ENCODE results near the gene DSCAML1.

DNA sequence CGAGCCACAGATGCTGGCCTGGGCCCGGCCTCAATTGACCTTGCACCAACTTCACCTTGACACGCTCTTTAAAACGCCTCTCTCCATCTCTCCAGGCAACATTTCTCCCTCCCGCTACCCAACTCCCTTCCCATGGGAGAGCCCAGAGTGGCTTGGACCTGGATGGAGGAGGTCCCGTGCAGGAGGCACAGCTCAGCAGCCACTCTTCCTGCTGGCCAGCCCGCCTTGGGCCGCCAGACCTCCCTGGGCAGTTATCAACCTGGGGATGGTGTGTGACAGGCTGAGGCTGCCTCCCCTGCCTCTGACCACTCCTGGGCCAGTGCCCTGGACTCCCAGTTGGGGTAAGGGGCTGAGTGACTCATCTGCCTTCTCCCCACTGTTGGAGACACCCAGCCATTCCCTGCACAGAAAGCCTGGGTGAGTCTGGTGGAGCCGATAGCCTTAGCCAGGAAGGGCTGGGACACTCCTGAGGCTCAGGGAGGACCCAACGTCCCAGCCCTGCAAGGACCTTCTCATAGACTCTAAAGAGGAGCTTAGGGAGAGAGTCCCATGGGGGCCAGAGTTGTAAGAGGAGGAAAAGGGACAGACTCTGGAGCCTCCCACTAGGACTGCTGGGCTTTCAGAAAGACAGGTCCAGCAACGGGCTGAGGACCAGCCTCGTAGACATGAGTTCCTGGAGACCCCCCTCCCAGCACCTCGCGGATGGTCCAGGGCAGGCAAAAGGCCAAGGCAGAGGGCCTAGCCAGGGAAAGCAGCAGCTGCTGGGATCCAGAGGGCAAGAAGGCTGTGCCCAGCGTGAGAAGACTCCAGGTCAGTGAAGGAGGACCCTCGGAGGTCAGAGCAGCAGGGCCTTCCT lies 337.7 kb downstream of the DSCAML1 start:
- TF ChIP-seq ESRRA (CRISPR knock-in tag; IDR thresholded peaks at IDR 0.05; ENCODE audit: borderline replicate concordance) (no peak), FOXJ3 (CRISPR knock-in tag; IDR thresholded peaks at IDR 0.05; ENCODE audit: borderline replicate concordance) (no peak)
- TF ChIP-seq, protein P1, sequence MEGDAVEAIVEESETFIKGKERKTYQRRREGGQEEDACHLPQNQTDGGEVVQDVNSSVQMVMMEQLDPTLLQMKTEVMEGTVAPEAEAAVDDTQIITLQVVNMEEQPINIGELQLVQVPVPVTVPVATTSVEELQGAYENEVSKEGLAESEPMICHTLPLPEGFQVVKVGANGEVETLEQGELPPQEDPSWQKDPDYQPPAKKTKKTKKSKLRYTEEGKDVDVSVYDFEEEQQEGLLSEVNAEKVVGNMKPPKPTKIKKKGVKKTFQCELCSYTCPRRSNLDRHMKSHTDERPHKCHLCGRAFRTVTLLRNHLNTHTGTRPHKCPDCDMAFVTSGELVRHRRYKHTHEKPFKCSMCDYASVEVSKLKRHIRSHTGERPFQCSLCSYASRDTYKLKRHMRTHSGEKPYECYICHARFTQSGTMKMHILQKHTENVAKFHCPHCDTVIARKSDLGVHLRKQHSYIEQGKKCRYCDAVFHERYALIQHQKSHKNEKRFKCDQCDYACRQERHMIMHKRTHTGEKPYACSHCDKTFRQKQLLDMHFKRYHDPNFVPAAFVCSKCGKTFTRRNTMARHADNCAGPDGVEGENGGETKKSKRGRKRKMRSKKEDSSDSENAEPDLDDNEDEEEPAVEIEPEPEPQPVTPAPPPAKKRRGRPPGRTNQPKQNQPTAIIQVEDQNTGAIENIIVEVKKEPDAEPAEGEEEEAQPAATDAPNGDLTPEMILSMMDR (IDR thresholded peaks at IDR 0.05) = no peak
- TF ChIP-seq, protein P2, sequence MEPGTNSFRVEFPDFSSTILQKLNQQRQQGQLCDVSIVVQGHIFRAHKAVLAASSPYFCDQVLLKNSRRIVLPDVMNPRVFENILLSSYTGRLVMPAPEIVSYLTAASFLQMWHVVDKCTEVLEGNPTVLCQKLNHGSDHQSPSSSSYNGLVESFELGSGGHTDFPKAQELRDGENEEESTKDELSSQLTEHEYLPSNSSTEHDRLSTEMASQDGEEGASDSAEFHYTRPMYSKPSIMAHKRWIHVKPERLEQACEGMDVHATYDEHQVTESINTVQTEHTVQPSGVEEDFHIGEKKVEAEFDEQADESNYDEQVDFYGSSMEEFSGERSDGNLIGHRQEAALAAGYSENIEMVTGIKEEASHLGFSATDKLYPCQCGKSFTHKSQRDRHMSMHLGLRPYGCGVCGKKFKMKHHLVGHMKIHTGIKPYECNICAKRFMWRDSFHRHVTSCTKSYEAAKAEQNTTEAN (CRISPR knock-in tag; IDR thresholded peaks at IDR 0.05) = no peak
- TF ChIP-seq, protein P3, sequence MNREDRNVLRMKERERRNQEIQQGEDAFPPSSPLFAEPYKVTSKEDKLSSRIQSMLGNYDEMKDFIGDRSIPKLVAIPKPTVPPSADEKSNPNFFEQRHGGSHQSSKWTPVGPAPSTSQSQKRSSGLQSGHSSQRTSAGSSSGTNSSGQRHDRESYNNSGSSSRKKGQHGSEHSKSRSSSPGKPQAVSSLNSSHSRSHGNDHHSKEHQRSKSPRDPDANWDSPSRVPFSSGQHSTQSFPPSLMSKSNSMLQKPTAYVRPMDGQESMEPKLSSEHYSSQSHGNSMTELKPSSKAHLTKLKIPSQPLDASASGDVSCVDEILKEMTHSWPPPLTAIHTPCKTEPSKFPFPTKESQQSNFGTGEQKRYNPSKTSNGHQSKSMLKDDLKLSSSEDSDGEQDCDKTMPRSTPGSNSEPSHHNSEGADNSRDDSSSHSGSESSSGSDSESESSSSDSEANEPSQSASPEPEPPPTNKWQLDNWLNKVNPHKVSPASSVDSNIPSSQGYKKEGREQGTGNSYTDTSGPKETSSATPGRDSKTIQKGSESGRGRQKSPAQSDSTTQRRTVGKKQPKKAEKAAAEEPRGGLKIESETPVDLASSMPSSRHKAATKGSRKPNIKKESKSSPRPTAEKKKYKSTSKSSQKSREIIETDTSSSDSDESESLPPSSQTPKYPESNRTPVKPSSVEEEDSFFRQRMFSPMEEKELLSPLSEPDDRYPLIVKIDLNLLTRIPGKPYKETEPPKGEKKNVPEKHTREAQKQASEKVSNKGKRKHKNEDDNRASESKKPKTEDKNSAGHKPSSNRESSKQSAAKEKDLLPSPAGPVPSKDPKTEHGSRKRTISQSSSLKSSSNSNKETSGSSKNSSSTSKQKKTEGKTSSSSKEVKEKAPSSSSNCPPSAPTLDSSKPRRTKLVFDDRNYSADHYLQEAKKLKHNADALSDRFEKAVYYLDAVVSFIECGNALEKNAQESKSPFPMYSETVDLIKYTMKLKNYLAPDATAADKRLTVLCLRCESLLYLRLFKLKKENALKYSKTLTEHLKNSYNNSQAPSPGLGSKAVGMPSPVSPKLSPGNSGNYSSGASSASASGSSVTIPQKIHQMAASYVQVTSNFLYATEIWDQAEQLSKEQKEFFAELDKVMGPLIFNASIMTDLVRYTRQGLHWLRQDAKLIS (CRISPR knock-in tag; IDR thresholded peaks at IDR 0.05; ENCODE audit: borderline replicate concordance) = no peak
